Measurements from ENCODE around the gene VDAC1. TPM values are rescaled to one million over a fixed set of nuclear protein-coding genes. Genes with fewer than 3 reads are reported as not detected.
"Not testable (repeated sequence)": the region's sequence is repeated elsewhere in the genome, so short reads cannot be mapped to it uniquely, and the experiment has no call there.

VDAC1 gene, protein sequence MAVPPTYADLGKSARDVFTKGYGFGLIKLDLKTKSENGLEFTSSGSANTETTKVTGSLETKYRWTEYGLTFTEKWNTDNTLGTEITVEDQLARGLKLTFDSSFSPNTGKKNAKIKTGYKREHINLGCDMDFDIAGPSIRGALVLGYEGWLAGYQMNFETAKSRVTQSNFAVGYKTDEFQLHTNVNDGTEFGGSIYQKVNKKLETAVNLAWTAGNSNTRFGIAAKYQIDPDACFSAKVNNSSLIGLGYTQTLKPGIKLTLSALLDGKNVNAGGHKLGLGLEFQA
- total RNA-seq: 515 TPM
- long read RNA-seq, transcript VDAC1-201 (9 exons, 1,953 nt): minor isoform, 15 of 1,395 reads
- long read RNA-seq, transcript VDAC1-202 (9 exons, 1,807 nt): minor isoform, 311 of 1,395 reads
- long read RNA-seq, transcript VDAC1-207 (4 exons, 635 nt): minor isoform, 10 of 1,395 reads
- long read RNA-seq, transcript VDAC1-203 (9 exons, 1,873 nt): major isoform, 913 of 1,395 reads
- long read RNA-seq, partial matches to known transcripts: 99 of 1,395 reads
- long read RNA-seq, other reads (novel, unspliced or antisense): 44 of 1,395 reads

DNA sequence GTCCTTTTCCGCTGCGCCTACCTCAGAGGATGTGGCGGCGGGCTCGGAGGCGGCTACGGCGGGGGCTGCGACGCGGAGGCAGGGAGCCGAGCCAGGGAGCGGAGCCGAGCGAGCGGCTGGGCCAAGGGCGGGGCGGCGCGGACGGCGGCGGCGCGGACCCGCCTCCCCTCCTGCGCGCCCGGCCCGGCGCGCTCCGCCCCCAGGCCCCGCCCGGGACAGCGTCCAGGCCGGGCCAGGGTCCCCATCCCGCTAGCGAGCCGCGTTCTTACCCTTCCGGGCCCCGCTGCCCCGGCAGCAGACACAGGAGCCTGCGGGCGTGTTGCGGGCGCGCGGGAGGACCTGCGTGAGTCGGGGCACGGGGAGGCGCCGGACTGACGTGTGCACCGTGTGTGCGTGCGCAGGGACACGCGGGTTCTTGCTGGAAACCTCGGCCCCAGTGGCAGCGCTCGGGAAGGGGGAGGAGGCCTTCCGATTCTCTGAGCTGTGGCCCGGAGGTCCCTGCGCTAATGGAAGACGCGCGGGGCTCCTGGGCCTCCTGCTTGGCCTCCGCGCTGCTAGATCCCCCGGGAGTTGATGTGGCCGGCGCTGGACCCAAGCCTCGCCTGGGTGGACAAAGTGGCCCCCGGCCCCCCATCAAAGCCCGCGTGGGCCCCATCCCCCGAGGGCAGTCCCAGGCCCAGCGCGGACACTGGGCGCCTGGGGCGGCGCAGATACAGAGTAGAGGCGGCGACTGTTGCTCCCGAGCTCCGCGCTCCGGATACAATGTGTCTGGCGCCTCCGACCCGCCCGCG is at the start of gene VDAC1:
Gene VDAC1, minus strand, starts transcription at position 350 of the 791 bp plus-strand sequence. CDS start 11,963 bp downstream, outside the sequence.
- ATAC-seq (peak; percentile 88), DNase-seq (peak; percentile 90)
- intact Hi-C loops (cut with micrococcal nuclease): no loop called here

DNA sequence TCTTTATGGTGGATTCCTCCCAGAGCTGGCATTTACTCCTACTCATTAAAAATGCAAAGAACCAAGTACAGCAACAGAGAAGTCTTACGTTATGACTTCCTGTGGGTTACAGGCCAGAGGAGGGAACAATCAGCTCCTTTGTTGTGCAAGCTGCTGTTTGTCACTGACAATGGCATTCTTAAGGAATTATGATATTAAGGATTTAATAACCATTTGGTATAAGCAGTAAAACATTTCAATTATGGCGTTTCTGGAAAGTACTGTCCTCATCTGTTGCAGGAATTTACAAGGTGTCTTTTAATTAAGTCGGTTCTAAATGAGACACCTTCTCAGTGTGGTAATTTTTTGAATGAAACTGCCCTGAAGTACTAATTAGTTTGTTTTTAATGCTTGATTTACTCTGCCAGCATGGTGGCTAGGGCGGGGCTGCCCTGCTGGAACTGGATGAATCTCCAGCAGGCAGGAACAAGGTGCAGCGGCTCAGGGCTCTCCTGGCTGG is 49.1 kb upstream of the VDAC1 start:
- DNase-seq (no peak), ATAC-seq (no peak)
- intact Hi-C loops (cut with micrococcal nuclease): no loop called here

DNA sequence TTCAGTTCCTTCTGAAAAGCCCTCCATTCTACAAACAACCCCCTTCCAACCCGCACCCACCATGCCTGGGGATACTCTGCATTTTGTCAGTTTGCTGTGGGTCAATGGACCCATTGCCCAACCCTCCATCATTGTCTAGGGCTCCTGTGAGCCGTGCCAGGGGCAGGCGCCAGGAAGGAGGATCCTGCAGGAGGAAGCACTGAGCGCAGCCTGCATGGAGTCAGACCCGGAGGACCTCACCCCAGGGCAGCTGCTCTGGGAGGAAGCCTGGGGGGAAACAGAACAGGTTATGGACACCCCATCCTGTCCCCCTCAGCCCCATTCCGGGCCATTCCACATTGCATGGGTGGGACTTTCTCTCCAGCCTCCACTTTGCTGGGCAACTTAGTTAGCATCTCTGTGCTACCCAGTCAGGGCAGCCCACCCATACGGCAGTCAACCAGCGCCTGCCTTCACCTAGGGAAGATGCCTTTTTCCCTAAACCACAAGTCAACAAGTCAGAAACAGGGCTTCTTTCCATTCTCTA is 48.6 kb upstream of the VDAC1 start:
- no peak for DNase-seq
- ATAC-seq: no peak
- intact Hi-C loops (cut with micrococcal nuclease): no loop called here

DNA sequence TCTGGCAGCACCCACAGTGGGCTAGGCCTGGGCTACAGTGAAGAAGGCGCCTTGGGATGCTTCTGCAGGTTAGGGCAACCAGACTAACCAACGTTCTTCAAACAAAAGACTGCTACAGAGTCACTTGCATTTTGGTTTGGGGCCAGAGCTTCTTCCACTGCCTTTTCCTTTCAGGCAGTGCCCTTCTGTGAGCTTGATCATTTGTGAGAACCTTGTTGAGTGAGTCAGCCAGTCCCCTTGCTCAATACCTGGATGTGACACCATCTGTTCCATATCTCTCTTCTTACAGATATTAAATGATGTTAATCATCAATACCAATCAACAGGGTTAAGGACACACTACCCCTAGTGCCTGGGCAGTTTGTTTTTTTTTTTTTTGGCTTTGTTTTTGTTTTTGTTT is 46.5 kb upstream of the VDAC1 start:
- DNase-seq (no peak), ATAC-seq (no peak)
- intact Hi-C loops (cut with micrococcal nuclease): no loop called here

DNA sequence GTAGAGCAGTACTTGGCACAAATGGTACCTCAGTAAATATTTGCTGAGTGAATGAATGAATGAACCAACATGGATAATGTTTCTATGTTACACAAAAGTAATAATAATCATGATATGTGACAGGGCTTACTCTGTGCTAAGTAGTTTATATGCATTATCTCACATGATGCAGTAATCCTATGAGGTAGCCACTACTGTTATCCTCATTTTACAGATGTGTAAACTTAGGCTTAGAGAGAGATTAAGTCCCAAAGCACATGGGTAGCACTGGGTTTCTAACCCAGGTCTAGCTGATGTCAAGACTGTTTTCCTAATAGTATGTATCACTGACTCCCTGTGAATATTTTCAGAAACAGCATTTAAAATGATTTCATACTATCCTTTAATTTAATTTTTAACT is 44.1 kb upstream of the VDAC1 start:
- ATAC-seq: no peak
- intact Hi-C loops (cut with micrococcal nuclease): no loop called here
- no peak for DNase-seq

DNA sequence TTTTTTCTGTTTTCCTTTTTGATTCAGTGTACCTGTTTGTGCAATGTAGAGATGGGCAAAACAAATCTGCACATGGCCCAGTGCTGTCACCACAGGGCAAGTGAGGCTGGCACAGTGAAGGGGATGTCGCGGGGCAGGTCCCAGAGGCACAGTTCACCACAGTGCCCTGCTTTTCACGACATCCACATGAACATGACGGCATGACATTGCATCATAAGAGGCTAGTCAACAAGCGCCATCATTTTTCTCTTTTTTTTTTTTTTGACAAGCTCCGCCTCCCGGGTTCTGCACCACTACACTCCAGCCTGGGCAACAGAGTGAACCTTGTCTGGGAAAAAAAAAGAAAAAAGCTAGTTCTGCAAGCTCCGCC is 42.9 kb upstream of the VDAC1 start:
- DNase-seq: no peak
- intact Hi-C loops (cut with micrococcal nuclease): no loop called here
- ATAC-seq: no peak

DNA sequence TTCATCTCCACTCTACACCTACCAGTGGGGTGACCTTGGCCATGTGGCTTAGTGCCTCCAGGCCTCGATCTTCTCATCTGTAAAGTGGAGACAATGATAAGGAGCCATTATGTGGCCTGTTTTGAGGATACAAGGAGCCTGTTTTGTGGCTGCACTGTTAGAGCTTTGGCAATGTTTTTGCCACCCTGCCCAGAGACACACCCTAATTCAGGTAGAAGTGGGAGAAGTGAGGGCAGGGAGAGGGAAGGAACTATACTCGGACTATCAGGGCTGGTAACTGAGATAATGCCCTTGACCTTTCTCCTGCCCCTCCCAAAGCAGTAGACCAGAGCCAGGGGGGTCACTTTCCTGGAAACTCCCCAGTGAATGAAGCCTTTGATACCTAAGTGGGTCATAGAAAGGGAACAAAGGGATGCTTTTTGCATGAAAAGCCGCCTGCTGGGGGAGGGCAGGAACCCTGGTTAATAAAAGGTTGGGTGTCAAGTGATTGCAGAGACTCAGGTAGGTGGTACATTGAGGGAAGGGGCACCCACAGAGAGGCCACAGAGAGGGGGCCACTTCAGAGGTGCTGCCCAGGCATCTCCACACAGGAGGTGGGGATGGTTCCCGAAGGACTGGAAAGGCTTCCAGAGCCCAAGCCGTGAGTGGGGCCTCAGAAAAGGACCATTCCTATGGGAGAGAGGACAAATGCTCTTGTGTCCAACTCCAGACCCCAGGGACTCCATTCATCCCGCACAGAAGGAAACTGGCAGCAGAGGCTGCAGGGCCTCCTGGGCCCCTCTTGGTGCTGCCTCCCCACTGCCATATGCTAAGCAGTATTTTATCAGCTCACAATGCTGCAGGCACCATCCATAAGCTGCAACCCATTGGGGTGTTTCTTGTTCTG is 42.3 kb upstream of the VDAC1 start:
- intact Hi-C loops (cut with micrococcal nuclease): no loop called here
- ATAC-seq: no peak
- DNase-seq: no peak

DNA sequence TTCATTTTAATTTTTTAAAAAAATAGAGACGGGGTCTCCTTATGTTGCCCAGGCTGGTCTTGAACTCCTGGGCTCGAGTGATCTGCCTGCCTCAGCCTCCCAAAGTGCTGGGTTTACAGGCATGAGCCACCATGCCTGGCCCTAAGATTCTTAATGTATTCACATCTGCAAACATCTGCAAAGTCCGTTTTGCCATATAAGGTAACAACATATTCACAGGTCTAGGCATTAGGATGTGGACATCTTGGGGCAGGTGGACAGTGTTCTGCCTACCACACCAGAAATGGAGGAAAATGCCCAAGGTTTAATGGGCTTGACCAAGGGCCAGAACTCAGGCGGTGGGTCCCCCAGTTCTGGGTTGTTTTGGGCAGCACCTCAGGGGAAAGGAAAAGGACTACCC is 41.6 kb upstream of the VDAC1 start:
- no peak for ATAC-seq
- DNase-seq: no peak
- intact Hi-C loops (cut with micrococcal nuclease): no loop called here

DNA sequence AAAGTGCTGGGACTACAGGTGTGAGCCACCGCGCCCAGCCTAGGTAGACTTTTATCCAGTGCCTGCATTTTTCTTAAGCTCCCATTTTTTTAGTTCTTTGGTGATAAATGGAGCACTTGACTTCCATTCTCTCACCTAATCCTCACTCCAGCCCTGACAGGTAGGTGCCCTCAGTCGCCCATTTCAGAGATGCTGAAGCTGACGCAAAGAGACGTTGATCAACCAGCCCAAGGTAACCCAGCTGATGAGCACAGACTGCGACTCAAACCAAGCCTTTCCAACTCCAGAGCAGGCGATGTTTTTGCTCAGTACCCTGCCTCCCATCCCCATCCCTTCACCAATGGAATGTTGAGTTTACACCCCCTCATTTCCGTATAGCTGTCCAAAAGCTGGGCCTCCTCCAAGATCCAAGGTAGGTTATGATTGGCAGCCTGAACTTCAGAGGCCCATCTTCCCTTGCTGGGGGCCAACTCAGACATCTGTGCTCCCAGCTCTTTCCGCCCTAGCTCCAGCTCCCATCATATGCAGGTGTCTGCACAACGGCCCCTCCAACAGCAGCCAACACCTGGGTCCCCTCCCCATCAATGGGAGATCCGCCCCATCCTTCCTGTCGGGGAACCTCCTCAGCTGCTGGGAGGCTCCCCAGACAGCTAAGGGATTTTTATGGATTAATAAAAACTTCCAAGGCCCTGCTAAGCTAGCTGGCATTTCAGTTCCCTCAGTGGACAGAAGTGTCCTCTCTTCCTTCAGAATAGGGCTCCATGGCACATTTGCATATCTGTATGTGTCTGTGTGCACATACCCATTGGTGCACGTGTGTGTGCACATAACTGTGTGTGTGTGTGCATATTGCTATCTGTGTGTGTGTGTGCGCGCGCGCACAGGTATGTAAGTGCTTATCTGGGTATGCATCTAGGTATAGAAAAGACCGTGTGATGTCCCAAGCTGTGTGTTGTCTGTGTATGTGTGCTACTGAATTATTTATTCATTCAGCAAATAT is 39.3 kb upstream of the VDAC1 start:
- intact Hi-C loops (cut with micrococcal nuclease): loop anchor here (5.0 kb wide), 1 partner anchor 103 kb away; no protein-coding TSS in a partner anchor
- DNase-seq (no peak), ATAC-seq (no peak)

DNA sequence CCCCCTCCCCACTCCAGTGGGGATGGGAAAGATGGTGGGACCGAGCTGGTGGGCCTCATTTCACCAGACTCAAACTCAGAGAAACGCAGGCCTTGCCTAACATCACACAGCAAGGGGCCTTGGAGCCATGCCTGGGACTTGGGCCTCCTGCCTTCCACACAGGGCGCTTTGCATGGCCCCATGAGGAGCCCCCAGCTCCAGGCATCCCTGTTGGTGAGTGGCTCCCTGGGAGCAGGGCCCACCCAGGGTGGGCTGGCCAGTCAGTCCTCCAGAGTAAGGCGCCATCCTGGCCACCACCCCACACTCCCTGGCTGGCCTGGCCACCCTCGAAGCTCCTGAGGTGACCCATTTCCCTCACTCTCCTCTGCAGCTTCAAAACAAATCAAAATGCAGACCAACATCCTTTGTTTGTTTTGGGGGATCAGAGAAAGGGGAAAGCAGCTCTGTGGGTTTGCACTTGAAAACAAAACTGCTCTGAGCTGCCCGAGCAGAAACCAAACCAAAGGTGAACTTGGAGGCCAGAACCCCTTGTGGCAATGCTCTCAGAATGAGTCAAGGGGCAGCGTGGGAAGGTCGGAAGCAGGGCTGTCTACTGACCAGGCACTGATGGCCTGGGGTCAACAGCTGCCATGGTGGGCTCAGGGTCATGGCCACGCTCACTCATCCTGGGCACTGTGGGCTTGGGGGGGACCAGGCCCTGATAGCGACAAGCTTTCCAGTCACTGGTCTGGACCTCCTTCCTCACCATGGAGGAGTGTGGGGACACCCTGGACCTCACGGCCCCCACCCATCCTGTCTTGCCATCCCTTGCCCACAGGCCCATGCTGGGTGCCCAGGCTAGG is 37.0 kb upstream of the VDAC1 start:
- no peak for DNase-seq
- no peak for ATAC-seq
- intact Hi-C loops (cut with micrococcal nuclease): loop anchor here (5.0 kb wide), 1 partner anchor 106 kb away; no protein-coding TSS in a partner anchor

DNA sequence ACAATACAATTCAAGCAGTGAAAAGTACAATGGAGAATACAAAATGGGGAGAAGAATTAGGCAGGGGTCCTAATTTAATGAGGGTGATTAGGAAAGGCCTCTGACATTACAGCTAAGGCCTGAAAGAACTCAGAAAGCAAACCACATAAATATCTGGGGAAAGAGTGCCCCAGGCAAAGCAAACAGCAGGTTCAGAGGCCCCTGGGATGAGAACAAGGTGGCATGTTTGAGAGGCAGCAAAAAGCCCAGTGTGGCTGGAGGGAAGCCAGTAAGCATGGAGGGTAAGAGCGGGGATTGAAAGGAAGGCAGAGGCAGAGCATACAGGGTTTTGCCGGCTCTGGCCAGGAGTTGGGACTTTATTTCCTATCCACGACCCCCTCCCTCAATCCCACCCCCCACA is 33.4 kb upstream of the VDAC1 start:
- no peak for DNase-seq
- ATAC-seq: no peak
- intact Hi-C loops (cut with micrococcal nuclease): no loop called here

DNA sequence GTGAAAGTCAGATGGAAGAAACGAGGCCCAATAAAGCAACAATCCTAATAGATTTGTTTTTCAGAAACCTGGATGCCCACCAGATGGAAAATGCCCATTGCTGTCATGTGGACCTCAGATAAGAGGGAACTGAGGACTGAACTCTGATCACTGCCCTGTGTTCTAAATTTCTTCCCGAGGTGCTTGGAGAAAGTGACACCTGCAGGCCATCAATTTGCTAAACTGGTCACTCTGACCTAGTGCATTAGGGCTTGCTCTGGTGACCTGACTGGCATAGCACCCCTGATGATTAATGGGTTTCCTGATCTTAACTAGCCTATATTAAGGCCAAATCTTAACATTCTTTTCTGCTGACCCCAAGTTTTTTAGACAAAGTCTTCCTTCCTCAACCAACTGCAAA is 32.4 kb upstream of the VDAC1 start:
- DNase-seq (no peak), ATAC-seq (no peak)
- intact Hi-C loops (cut with micrococcal nuclease): no loop called here

DNA sequence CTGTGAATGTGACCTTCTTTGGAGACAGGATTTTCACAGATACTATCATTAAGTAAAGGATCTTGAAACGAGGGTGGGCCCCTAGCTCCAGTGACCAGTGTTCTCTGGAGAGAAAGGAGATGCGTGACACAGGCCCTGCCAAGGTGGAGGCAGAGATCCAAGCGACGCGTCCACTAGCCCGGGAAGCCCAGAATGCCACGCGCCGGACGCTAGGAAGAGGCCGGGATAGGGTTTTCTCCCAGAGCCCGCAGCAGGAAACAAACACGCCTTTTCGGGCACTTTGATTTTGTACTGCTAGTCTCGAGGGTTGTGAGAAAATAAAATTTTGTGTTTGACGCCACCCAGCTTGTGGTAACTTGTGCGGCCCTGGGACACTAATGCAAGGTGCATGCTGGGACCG is 29.6 kb upstream of the VDAC1 start:
- ATAC-seq (no peak), DNase-seq (no peak)
- intact Hi-C loops (cut with micrococcal nuclease): no loop called here

DNA sequence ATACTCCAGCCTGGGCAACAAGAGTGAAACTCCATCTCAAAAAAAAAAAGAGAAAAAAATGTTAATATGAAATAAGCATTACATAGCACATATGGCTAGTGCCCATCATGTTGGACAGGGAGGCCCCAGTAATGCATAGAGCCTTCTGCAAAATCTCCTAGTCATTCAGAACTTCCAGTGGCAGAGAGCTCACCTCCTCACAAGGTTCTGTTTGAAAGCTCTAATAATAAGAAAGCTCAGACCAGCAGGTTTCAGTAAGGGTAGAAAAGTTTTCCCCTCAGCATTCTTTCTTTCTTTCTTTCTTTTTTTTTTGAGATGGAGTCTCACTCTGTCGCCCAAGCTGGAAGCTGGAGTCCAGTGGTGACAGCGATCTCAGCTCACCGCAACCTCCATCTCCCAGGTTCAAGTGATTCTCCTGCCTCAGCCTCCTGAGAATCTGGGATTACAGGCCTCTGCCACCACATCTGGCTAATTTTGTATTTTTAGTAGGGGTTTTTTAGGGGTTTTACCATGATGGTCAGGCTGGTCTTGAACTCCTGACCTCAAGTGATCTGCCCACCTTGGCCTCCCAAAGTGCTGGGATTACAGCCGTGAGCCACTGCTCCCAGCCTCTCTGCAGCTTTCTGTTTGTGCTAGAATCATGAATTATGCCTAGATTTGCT is 25.7 kb upstream of the VDAC1 start:
- ATAC-seq; intact Hi-C loops (cut with micrococcal nuclease); DNase-seq: not testable (repeated sequence)

DNA sequence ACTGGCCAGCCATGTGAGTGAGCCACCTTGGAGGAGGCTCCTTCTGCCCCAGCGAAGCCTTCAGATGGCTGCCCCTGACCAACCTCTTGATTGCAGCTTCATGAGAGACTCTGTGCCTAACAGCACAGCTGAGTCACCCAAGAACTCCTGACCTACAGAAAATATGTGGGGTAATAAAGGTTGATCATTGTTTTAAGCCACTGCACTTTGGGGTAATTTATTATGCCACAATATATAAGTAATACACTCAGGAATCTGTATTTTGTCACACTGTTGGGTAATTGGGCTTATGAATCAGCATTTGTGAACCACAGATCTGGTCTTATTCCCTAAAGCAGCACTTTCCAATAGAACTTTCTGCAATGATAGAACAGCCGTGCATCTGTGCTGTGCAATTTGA is 24.4 kb upstream of the VDAC1 start:
- intact Hi-C loops (cut with micrococcal nuclease): no loop called here
- no peak for DNase-seq
- no peak for ATAC-seq

DNA sequence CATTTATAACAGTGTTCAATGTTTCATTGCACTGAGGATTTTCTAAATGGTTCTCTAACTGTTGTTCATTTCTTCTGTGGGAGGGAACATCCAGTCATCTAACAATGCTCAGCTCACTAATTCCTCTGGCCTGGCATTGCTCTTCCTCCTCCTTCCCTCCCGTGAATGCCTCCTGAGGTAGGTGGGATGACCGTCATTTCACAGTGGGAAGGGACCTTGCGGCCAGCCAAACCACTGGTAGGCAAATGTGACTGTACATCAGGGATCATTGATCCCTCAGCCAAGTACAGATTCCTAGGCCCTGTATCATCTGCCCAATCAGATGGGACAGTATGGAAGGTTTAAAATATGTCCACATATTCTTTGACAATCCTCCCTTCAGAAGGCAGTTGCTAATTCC is 23.7 kb upstream of the VDAC1 start:
- no peak for DNase-seq
- no peak for ATAC-seq
- intact Hi-C loops (cut with micrococcal nuclease): no loop called here
